ENCODE results near the gene UGT1A9. TPM values are rescaled to one million over a fixed set of nuclear protein-coding genes. Genes with fewer than 3 reads are reported as not detected.

Gene UGT1A9
- total RNA-seq, 4 donors from 2014 or later = not detected

GRCh38 chr2:233684640-233685039, 12.9 kb downstream of the UGT1A9 start:
- no peak for DNase-seq (ENCODE audit: extremely low spot score)
- intact Hi-C loops (cut with DNase I) = no loop called here
- H3K27ac ChIP-seq (replicated peaks in 1 of 4) = no peak overlapping the region
- WGBS = 78% methylated on average over 1 of the region's 1 CpG
- H3K4me3 ChIP-seq = no peak overlapping the region
- no peaks in the 10 kb centered on the region for H3K36me3 ChIP-seq
- H3K27me3 ChIP-seq = no peaks in the 10 kb centered on the region
- H3K4me1 ChIP-seq = no peaks in the 10 kb centered on the region
- no peak for TF ChIP-seq EP300 (IDR thresholded peaks at IDR 0.05)
- TF ChIP-seq POLR2AphosphoS5 (IDR thresholded peaks at IDR 0.05) = no peak
- TF ChIP-seq, protein P1, sequence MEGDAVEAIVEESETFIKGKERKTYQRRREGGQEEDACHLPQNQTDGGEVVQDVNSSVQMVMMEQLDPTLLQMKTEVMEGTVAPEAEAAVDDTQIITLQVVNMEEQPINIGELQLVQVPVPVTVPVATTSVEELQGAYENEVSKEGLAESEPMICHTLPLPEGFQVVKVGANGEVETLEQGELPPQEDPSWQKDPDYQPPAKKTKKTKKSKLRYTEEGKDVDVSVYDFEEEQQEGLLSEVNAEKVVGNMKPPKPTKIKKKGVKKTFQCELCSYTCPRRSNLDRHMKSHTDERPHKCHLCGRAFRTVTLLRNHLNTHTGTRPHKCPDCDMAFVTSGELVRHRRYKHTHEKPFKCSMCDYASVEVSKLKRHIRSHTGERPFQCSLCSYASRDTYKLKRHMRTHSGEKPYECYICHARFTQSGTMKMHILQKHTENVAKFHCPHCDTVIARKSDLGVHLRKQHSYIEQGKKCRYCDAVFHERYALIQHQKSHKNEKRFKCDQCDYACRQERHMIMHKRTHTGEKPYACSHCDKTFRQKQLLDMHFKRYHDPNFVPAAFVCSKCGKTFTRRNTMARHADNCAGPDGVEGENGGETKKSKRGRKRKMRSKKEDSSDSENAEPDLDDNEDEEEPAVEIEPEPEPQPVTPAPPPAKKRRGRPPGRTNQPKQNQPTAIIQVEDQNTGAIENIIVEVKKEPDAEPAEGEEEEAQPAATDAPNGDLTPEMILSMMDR (IDR thresholded peaks at IDR 0.05) = no peak
- TF ChIP-seq POLR2A (IDR thresholded peaks at IDR 0.05; ENCODE audit: low read depth) = no peak
- H3K9me3 ChIP-seq = no peaks in the 10 kb centered on the region

DNA sequence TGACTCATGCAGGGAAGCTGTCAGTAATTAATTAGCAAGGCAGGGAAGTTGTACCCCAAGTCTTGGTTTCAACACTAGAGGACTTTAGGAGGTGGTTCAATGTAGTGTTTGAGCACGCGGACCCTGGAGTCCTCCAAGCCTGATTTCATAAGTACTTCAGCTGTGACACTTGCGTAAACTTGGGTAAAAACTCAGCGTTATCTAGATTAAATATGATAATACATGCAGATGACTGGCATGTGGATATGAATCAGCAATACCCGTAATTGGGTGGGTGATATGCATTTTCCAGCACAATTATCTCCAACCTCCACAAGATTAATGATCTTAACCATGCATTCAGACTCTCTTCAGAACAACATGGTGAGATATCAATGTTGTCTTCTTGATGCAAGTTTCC, 15.2 kb downstream of the UGT1A9 start:
- WGBS = 89% methylated on average over 5 of the region's 5 CpGs
- no peaks in the 10 kb centered on the region for H3K36me3 ChIP-seq
- no peaks in the 10 kb centered on the region for H3K9me3 ChIP-seq
- no peak overlapping the region for H3K27ac ChIP-seq (replicated peaks in 1 of 4)
- H3K4me1 ChIP-seq = no peaks in the 10 kb centered on the region
- TF ChIP-seq POLR2A (IDR thresholded peaks at IDR 0.05; ENCODE audit: low read depth) (no peak), POLR2AphosphoS5 (IDR thresholded peaks at IDR 0.05) (no peak), EP300 (IDR thresholded peaks at IDR 0.05) (no peak)
- TF ChIP-seq, protein P1 (IDR thresholded peaks at IDR 0.05) = no peak
- no peaks in the 10 kb centered on the region for H3K27me3 ChIP-seq
- intact Hi-C loops (cut with DNase I) = no loop called here
- no peak overlapping the region for H3K4me3 ChIP-seq
- DNase-seq (ENCODE audit: extremely low spot score) = no peak

- Histone ChIP-seq H3K9me3 (no peaks in the 10 kb centered on the region), H3K36me3 (no peaks in the 10 kb centered on the region), H3K27me3 (no peaks in the 10 kb centered on the region), H3K4me3 (no peak overlapping the region), H3K27ac (replicated peaks in 1 of 4) (no peak overlapping the region), H3K4me1 (no peaks in the 10 kb centered on the region)
- no peak for DNase-seq (ENCODE audit: extremely low spot score)
- 84% methylated on average over 5 of the region's 5 CpGs for WGBS
- TF ChIP-seq POLR2AphosphoS5 (IDR thresholded peaks at IDR 0.05) = no peak
- TF ChIP-seq, protein P1 (IDR thresholded peaks at IDR 0.05) = no peak
- TF ChIP-seq EP300 (IDR thresholded peaks at IDR 0.05) = no peak
- TF ChIP-seq POLR2A (IDR thresholded peaks at IDR 0.05; ENCODE audit: low read depth) = no peak
- intact Hi-C loops (cut with DNase I) = no loop called here
Measured at GRCh38 chr2:233688341-233688740, 16.6 kb downstream of the UGT1A9 start.

DNA sequence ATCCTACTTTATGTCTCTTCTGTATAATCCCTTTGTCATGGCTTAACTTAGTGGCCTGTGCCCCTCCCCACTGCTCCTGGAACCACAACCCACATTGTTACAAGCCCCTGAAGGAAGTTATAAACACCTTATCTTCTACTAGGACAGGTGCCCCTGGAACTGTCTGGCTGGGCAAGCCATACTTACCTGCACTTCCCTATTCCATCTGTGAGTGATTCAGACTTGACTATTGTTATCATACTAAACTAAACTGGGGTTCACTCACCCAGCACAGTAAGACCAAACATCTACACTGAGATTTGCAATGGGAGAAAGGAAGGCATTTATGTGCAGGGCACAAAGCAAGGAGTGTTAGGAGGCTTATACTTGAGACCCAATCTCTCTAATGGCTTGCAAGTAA, 17.3 kb downstream of the UGT1A9 start:
- Histone ChIP-seq H3K27ac (replicated peaks in 1 of 4) (no peak overlapping the region), H3K4me1 (no peaks in the 10 kb centered on the region), H3K9me3 (no peaks in the 10 kb centered on the region), H3K4me3 (no peak overlapping the region), H3K27me3 (no peaks in the 10 kb centered on the region), H3K36me3 (no peaks in the 10 kb centered on the region)
- intact Hi-C loops (cut with DNase I) = no loop called here
- no peak for DNase-seq (ENCODE audit: extremely low spot score)
- TF ChIP-seq EP300 (IDR thresholded peaks at IDR 0.05) (no peak), POLR2A (IDR thresholded peaks at IDR 0.05; ENCODE audit: low read depth) (no peak), POLR2AphosphoS5 (IDR thresholded peaks at IDR 0.05) (no peak)
- TF ChIP-seq, protein P1 (IDR thresholded peaks at IDR 0.05) = no peak

DNA sequence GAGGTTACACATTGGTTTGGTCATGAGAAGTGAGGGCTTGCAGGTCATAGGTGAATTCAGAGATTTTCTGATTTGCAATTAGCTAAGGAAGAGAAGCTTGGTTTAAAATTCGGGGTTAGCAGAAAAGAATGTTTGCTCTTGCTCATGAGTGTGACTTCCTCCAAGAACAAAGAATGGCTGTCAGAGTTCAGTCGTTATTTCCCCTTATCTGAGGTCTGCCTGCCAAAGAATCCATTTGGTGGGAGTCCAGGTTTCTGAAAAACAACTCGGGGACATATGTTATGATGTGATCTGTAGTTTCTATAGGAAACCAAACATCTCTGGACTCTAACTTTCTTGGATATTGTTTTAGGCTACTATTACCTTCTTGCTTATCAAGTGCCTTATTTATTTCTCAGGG, 17.8 kb downstream of the UGT1A9 start:
- no peak overlapping the region for H3K4me3 ChIP-seq
- H3K27me3 ChIP-seq = no peaks in the 10 kb centered on the region
- no peaks in the 10 kb centered on the region for H3K4me1 ChIP-seq
- intact Hi-C loops (cut with DNase I) = no loop called here
- TF ChIP-seq EP300 (IDR thresholded peaks at IDR 0.05) (no peak), POLR2A (IDR thresholded peaks at IDR 0.05; ENCODE audit: low read depth) (no peak)
- H3K27ac ChIP-seq (replicated peaks in 1 of 4) = no peak overlapping the region
- no peaks in the 10 kb centered on the region for H3K9me3 ChIP-seq
- DNase-seq (ENCODE audit: extremely low spot score) = no peak
- 35% methylated on average over 3 of the region's 3 CpGs for WGBS
- no peaks in the 10 kb centered on the region for H3K36me3 ChIP-seq

Data from esophagus muscularis mucosa (tissue), 4 donors.